H1 (cell line): ENCODE measurements around the gene CORO6.

ENCODE experiments used
- BACH1 ChIP-seq: IDR thresholded peaks from 2 replicates; pipeline ENCODE4 v1.6.1; 2012; ENCODE audit warnings: low read length, improper control_type of control experiment
- CHD1 ChIP-seq: IDR thresholded peaks from 2 replicates; pipeline ENCODE4 v1.6.1; 2012; ENCODE audit warnings: low read depth, low read length, improper control_type of control experiment
- EP300 ChIP-seq, 2 experiments: IDR thresholded peaks; 1 replicate in 1 of 2; 2 replicates in 1 of 2; pipeline ENCODE4 v1.6.1; 2011 to 2012; ENCODE audit warnings: low read depth in 2 of 2, low read length in 2 of 2, mild to moderate bottlenecking in 2 of 2, borderline replicate concordance in 1 of 2, inconsistent platforms in 1 of 2, moderate library complexity in 1 of 2
- EZH2 ChIP-seq: fragments of 200-600 bp; sonication (generic); IDR thresholded peaks from 2 replicates; pipeline ENCODE4 v1.7.1; 2012; ENCODE audit warnings: low read depth, mild to moderate bottlenecking, moderate library complexity, low read length, inconsistent platforms; ENCODE audit not compliant: severe bottlenecking
- GABPA ChIP-seq: IDR thresholded peaks from 2 replicates; pipeline ENCODE4 v1.6.1; 2011; ENCODE audit warnings: mild to moderate bottlenecking, low read length, moderate library complexity, borderline replicate concordance; ENCODE audit not compliant: insufficient read depth
- POLR2AphosphoS5 ChIP-seq: IDR thresholded peaks from 2 replicates; pipeline ENCODE4 v1.6.1; 2011; ENCODE audit warnings: low read depth, low read length
- SIRT6 ChIP-seq: IDR thresholded peaks from one replicate; pipeline ENCODE4 v1.7.1; 2012; ENCODE audit warnings: low read length, inconsistent platforms
- SP1 ChIP-seq: IDR thresholded peaks from 2 replicates; pipeline ENCODE4 v1.6.1; 2011; ENCODE audit warnings: low read depth, low read length
- SP4 ChIP-seq: IDR thresholded peaks from 2 replicates; pipeline ENCODE4 v1.6.1; 2012; ENCODE audit warnings: low read length, inconsistent platforms
- TAF1 ChIP-seq: IDR thresholded peaks from 2 replicates; pipeline ENCODE4 v1.6.1; 2011; ENCODE audit warnings: mild to moderate bottlenecking, low read depth, low read length
- TBP ChIP-seq: IDR thresholded peaks from 2 replicates; pipeline ENCODE4 v1.6.1; 2011; ENCODE audit warnings: low read depth, low read length, improper control_type of control experiment
- TF ChIP-seq, protein P1 (sequence below), 3 experiments: IDR thresholded peaks; 1 replicate in 2 of 3; 2 replicates in 1 of 3; pipeline versions ENCODE4 v1.5.1 to v1.6.1; 2011; ENCODE audit warnings: low read length in 3 of 3, mild to moderate bottlenecking in 3 of 3, inconsistent platforms in 2 of 3, low read depth in 1 of 3, moderate library complexity in 1 of 3; ENCODE audit not compliant: insufficient read depth in 1 of 3; ENCODE audit errors: control extremely low read depth in 1 of 3
- TF ChIP-seq, protein P2 (sequence below): IDR thresholded peaks from 2 replicates; pipeline ENCODE4 v1.6.1; 2011; ENCODE audit warnings: low read depth, mild to moderate bottlenecking, low read length; ENCODE audit not compliant: insufficient read depth
- TF ChIP-seq, protein P3 (sequence below): IDR thresholded peaks from 2 replicates; pipeline ENCODE4 v1.6.1; 2012; ENCODE audit warnings: inconsistent platforms

DNA sequence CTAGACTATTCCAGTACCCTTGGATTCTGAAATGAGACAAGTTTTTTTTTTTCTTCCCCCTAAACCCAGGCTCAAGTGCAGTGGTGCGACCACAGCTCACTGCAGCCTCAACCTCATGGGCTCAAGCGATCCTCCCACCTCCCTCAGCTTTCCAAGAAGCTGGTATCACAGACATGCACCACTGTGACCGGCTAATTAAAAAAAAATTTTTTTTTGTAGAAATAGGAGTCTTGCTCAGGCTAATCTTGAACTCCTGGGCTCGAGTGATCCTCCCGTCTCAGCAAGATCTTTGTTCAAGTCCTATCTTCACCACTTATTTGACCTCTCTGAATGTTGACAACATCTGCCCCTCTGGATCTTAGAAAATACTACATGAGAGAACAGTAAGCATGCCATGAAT, 26.6 kb upstream of the CORO6 start:
- TF ChIP-seq, protein P1, sequence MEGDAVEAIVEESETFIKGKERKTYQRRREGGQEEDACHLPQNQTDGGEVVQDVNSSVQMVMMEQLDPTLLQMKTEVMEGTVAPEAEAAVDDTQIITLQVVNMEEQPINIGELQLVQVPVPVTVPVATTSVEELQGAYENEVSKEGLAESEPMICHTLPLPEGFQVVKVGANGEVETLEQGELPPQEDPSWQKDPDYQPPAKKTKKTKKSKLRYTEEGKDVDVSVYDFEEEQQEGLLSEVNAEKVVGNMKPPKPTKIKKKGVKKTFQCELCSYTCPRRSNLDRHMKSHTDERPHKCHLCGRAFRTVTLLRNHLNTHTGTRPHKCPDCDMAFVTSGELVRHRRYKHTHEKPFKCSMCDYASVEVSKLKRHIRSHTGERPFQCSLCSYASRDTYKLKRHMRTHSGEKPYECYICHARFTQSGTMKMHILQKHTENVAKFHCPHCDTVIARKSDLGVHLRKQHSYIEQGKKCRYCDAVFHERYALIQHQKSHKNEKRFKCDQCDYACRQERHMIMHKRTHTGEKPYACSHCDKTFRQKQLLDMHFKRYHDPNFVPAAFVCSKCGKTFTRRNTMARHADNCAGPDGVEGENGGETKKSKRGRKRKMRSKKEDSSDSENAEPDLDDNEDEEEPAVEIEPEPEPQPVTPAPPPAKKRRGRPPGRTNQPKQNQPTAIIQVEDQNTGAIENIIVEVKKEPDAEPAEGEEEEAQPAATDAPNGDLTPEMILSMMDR (IDR thresholded peaks at IDR 0.05; ENCODE audit: control extremely low read depth in 1 of 3, insufficient read depth in 1 of 3, low read depth in 1 of 3, low read length in 3 of 3): no peak
- TF ChIP-seq TAF1: no peak
- no peak for TF ChIP-seq SIRT6
- TF ChIP-seq CHD1: no peak
- TF ChIP-seq, protein P2, sequence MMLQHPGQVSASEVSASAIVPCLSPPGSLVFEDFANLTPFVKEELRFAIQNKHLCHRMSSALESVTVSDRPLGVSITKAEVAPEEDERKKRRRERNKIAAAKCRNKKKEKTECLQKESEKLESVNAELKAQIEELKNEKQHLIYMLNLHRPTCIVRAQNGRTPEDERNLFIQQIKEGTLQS: no peak
- no peak for TF ChIP-seq POLR2AphosphoS5
- no peak for TF ChIP-seq BACH1
- TF ChIP-seq GABPA: no peak
- TF ChIP-seq, protein P3, sequence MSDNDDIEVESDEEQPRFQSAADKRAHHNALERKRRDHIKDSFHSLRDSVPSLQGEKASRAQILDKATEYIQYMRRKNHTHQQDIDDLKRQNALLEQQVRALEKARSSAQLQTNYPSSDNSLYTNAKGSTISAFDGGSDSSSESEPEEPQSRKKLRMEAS: no peak
- no peak for TF ChIP-seq TBP
- TF ChIP-seq EP300 (IDR thresholded peaks at IDR 0.05; ENCODE audit: borderline replicate concordance in 1 of 2, low read depth in 2 of 2, low read length in 2 of 2): no peak
- TF ChIP-seq EZH2: no peak
- TF ChIP-seq SP1: no peak
- no peak for TF ChIP-seq SP4
